Body of pancreas (tissue), 4 donors: Measurements from ENCODE around the gene GPR89B. TPM values are rescaled to one million over a fixed set of nuclear protein-coding genes. Genes with fewer than 3 reads are reported as not detected.
"Not testable (repeated sequence)": the region's sequence is repeated elsewhere in the genome, so short reads cannot be mapped to it uniquely, and the experiment has no call there.

Source experiments
- ATAC-seq: fragments of 150-250 bp; one replicate; pipeline ENCODE4 v1.9.1; 2016
- DNase-seq, 4 donors: peaks; one replicate each; pipeline ENCODE4 v3.0.0-alpha.2; 2019
- H3K27ac ChIP-seq, 4 donors: fragments of 200-600 bp; sonication (generic); 1 replicate in 3 of 4; 2 replicates in 1 of 4; pipeline versions ENCODE4 v1.5.1 to v1.6.1; 2016 to 2019; ENCODE audit warnings: mild to moderate bottlenecking in 1 of 4, mixed read lengths in 1 of 4, moderate library complexity in 1 of 4
- H3K27me3 ChIP-seq, 2 donors: fragments of 200-600 bp; sonication (generic); one replicate each; pipeline ENCODE4 v1.6.0; 2016; ENCODE audit warnings: mild to moderate bottlenecking in 1 of 2
- H3K36me3 ChIP-seq, 2 donors: fragments of 200-600 bp; sonication (generic); replicated peaks in 1 of 2; 2 replicates each; pipeline ENCODE4 v1.5.1; 2016; ENCODE audit warnings: low read depth in 2 of 2; ENCODE audit not compliant: insufficient read depth in 1 of 2
- H3K4me1 ChIP-seq: fragments of 200-600 bp; sonication (generic); one replicate; pipeline ENCODE4 v1.6.0; 2016
- H3K4me3 ChIP-seq, 2 donors: fragments of 200-600 bp; sonication (generic); 1 replicate in 1 of 2; 2 replicates in 1 of 2; pipeline ENCODE4 v1.5.1; 2016 to 2019
- H3K9me3 ChIP-seq, 3 donors: fragments of 200-600 bp; sonication (generic); 1 replicate in 2 of 3; 2 replicates in 1 of 3; pipeline ENCODE4 v1.5.1; 2016
- POLR2A ChIP-seq, 3 donors: fragments of 450-650 bp; IDR thresholded peaks; one replicate each; pipeline ENCODE4 v1.6.1; 2016; ENCODE audit warnings: antibody characterized with exemption in 3 of 3, mild to moderate bottlenecking in 2 of 3
- WGBS, 2 donors: methylation state at CpG; one replicate each; pipeline ENCODE4 v1.1.5; 2017; 5-methylcytosine and 5-hydroxymethylcytosine counted together
- intact Hi-C: fragments of 100-400 bp; cut with DNase I; formaldehyde crosslinking; loops from one replicate; pipeline ENCODE4 v1.15.1; 2023
- total RNA-seq, 2 donors: library from RNA; depleted of rRNA; stranded (reverse); fragments of >200 nt; gene quantifications; one replicate each; pipeline ENCODE4 v1.1.0, GENCODE V29; 2016
- TF ChIP-seq, protein P1 (sequence below), 7 experiments: fragments of 450-650 bp in 4 of 7; fragments of 200-600 bp in 3 of 7; sonication (generic) in 3 of 7; IDR thresholded peaks; one replicate each; pipeline ENCODE4 v1.5.1; 2016 to 2019; ENCODE audit warnings: antibody characterized with exemption in 7 of 7

Gene GPR89B
- total RNA-seq, result 10 to 100 TPM; 11.2 to 16.6 TPM

DNA sequence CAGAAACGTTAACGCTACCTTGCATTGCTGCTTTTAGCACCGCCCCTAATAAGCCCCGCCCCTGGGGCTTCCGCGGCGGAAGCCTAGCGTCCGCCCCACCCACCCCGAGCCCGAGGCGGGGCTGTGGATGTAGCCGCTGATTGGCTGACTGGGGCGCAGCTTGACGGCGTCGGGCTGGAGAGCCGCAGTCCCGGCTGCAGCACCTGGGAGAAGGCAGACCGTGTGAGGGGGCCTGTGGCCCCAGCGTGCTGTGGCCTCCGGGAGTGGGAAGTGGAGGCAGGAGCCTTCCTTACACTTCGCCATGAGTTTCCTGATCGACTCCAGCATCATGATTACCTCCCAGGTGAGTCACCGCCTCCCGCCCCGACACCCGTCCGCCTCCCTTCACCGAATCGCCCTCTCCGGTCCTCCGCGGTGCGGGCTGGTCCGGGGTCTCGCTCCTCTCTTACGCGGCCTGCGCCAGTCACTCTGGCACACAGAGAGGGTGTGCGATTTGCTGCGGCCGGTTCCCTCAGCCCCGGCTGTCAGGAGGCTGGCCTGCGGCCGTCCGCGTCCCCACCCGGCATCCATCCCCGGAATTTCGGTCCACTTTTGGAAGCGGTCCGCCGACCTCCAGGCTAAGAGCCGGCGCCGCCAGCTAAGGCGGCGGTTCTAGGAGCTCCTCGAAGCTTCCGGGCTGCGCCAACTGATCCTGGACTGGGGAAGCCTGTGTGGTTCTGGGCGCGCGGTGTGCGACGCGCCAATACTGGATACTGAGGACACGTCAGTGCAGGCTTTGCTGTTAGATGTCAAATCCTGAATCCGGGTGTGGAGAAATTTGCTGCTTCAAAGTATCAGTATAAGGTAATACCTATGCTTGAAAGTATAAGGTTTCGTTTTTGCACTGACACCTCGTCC, at the start of gene GPR89B:
GPR89B (plus strand) TSS at position 185 of the 897 bp plus-strand sequence; CDS start at position 302, 117 bp downstream.
- H3K27me3 ChIP-seq, H3K9me3 ChIP-seq, H3K36me3 ChIP-seq, intact Hi-C loops: not testable (repeated sequence)
- H3K4me3 ChIP-seq, result peak within 1 kb of the TSS; percentile 71 to 85
- ATAC-seq (peak; percentile 99), DNase-seq (peak; percentile 88 to 97 (median 93))
- peaks cover 16% of the 10 kb centered on the region for H3K4me1 ChIP-seq
- 1% methylated on average over 51 of the region's 72 CpGs; no CpG with 5 or more reads in 1 of the 2 donors for WGBS, 2 donors
- TF ChIP-seq POLR2A (IDR thresholded peaks at IDR 0.05), result peak; percentile 64 to 95 (median 89)
- H3K27ac ChIP-seq, result peak within 1 kb of the TSS; percentile 43 to 89 (median 87)

DNA sequence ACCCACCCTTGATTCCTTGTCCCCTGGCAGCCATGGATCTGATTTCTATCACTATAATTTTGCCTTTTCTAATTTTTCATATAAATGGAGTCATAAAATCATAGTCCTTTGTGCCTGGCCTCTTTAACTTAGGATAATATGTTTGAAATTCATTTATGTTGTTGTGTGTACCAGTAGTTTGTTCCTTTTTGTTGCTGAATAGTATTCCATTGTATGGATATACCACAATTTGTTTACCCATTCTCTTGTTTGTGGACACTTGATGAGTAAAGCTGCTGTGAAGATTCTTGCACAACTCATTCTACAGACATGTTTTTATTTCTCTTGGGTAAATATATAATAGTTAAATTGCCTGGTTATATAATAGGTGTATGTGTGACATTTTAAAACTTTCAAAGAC, 48.3 kb upstream of the GPR89B start:
- DNase-seq (no peak), ATAC-seq (no peak)
- Histone ChIP-seq H3K9me3 (no peaks in the 10 kb centered on the region), H3K4me1 (no peaks in the 10 kb centered on the region), H3K36me3 (no peaks in the 10 kb centered on the region), H3K27me3 (no peaks in the 10 kb centered on the region), H3K27ac (no peak overlapping the region), H3K4me3 (no peak overlapping the region)
- intact Hi-C loops, result no loop called here
- TF ChIP-seq POLR2A (IDR thresholded peaks at IDR 0.05), result no peak
- TF ChIP-seq, protein P1, sequence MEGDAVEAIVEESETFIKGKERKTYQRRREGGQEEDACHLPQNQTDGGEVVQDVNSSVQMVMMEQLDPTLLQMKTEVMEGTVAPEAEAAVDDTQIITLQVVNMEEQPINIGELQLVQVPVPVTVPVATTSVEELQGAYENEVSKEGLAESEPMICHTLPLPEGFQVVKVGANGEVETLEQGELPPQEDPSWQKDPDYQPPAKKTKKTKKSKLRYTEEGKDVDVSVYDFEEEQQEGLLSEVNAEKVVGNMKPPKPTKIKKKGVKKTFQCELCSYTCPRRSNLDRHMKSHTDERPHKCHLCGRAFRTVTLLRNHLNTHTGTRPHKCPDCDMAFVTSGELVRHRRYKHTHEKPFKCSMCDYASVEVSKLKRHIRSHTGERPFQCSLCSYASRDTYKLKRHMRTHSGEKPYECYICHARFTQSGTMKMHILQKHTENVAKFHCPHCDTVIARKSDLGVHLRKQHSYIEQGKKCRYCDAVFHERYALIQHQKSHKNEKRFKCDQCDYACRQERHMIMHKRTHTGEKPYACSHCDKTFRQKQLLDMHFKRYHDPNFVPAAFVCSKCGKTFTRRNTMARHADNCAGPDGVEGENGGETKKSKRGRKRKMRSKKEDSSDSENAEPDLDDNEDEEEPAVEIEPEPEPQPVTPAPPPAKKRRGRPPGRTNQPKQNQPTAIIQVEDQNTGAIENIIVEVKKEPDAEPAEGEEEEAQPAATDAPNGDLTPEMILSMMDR (IDR thresholded peaks at IDR 0.05), result no peak

GRCh38 chr1:147882535-147882934, 45.7 kb upstream of the GPR89B start:
- ATAC-seq, result no peak
- intact Hi-C loops, result no loop called here
- no peak for DNase-seq
- WGBS, 2 donors, result 34 to 76% methylated on average over 2 of the region's 2 CpGs
- Histone ChIP-seq H3K36me3 (no peaks in the 10 kb centered on the region), H3K27ac (no peak overlapping the region), H3K9me3 (no peaks in the 10 kb centered on the region), H3K27me3 (no peaks in the 10 kb centered on the region), H3K4me3 (no peak overlapping the region), H3K4me1 (no peaks in the 10 kb centered on the region)
- TF ChIP-seq, protein P1 (IDR thresholded peaks at IDR 0.05), result no peak
- TF ChIP-seq POLR2A (IDR thresholded peaks at IDR 0.05), result no peak

DNA sequence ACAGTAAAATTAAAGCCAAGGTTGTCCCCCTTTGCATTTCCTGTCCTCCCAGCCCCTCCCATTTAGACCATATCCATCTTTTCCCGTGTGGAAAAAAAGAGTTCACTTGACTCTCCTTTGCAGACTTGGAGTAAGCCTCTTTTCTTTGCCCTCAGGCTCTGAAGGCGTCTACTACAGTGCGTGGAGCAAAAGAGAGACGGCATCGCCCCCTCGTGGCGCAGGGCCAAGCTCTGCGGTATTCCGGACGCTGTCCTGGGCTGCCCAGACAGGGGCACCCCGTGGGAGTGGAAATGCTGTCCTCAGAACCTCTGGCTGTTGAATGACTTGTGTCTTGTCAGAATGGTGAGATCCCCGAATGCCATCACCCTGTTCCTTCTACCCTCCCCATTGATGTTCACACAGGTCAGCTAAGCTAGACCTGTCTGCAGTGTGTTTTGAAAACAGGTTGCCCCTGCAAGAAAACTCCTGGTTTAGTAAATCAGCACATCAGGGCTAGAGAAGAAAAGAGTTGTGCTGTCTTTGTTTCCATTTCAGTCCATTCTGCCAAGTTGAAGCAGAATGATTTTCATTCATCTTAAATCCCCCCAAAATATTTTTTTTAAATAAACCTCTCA, 37.9 kb upstream of the GPR89B start:
- Histone ChIP-seq H3K36me3 (no peaks in the 10 kb centered on the region), H3K9me3 (no peaks in the 10 kb centered on the region), H3K27me3 (no peaks in the 10 kb centered on the region), H3K4me3 (no peak overlapping the region), H3K4me1 (no peaks in the 10 kb centered on the region), H3K27ac (no peak overlapping the region)
- TF ChIP-seq, protein P1 (IDR thresholded peaks at IDR 0.05), result peak in 4 of 7 experiments; percentile 13 to 44 (median 28)
- no peak for TF ChIP-seq POLR2A (IDR thresholded peaks at IDR 0.05)
- intact Hi-C loops, result loop anchor here (5.0 to 10.0 kb wide), 3 partner anchors 165 to 395 kb away; no protein-coding TSS in a partner anchor
- DNase-seq (peak; percentile 19 to 65 (median 45)), ATAC-seq (no peak)
- 10 to 11% methylated on average over 12 of the region's 12 CpGs for WGBS, 2 donors

DNA sequence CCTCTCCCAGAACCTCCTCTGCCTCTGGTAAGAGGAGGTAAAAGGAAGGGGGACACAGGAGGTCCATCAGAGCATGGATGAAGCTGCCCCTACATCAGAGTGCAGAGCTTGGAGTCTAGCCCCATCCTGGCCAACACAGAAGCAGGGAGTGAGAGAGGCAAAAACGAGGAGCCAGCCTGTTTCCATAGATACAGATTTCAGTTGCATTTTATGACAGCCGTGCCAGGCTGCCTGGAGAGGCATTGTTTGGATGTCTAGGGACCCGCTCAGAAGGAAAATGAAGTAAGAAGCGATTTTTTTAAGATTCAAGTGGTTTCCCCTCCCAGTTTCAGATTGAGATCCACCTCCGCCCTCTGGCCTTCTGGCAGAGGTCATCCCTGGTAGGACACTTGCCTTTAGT, 37.1 kb upstream of the GPR89B start:
- Histone ChIP-seq H3K27me3 (no peaks in the 10 kb centered on the region), H3K9me3 (no peaks in the 10 kb centered on the region), H3K36me3 (no peaks in the 10 kb centered on the region), H3K4me3 (no peak overlapping the region), H3K4me1 (no peaks in the 10 kb centered on the region), H3K27ac (no peak overlapping the region)
- WGBS, 2 donors, result 69 to 71% methylated on average over 5 of the region's 5 CpGs
- intact Hi-C loops, result loop anchor here (5.0 to 10.0 kb wide), 3 partner anchors 166 to 396 kb away; no protein-coding TSS in a partner anchor
- DNase-seq (no peak), ATAC-seq (no peak)
- no peak for TF ChIP-seq POLR2A (IDR thresholded peaks at IDR 0.05)
- TF ChIP-seq, protein P1 (IDR thresholded peaks at IDR 0.05), result no peak
